IMR-90 (cell line): ENCODE results near the gene ARHGEF16. TPM values are rescaled to one million over a fixed set of nuclear protein-coding genes. Genes with fewer than 3 reads are reported as not detected.

Experiments
- ATAC-seq: fragments of 200-7000 bp; cut with Tn5 transposase; 2 replicates; pipeline ENCODE4 v1.9.1; 2020; ENCODE audit warnings: low read depth, mild to moderate bottlenecking, moderate library complexity
- BruUV-seq: library from RNA; stranded (reverse); fragments of 400-500 nt; replicated peaks from 2 replicates; lab custom pipeline; 2021; lab: Mats Ljungman, UMichigan
- CTCF ChIA-PET: fragments of 300-600 bp; formaldehyde crosslinking; extraction: SDS; loops from one replicate; lab custom pipeline; 2021; ENCODE audit warnings: antibody characterized with exemption; lab: Yijun Ruan, JAX
- POLR2A ChIA-PET: fragments of 300-600 bp; sonication (Branson Sonifier 250); formaldehyde crosslinking; loops from one replicate; lab custom pipeline; 2022; ENCODE audit warnings: antibody characterized with exemption; ENCODE audit not compliant: unreplicated experiment; lab: Charles Lee
- DNase-seq: peaks from one replicate; pipeline ENCODE4 v3.0.0; 2013
- H2AFZ ChIP-seq: replicated peaks from 2 replicates; pipeline ENCODE3; 2013; ENCODE audit warnings: low read length, mild to moderate bottlenecking; ENCODE audit not compliant: poor library complexity
- H2AK5ac ChIP-seq: 2 replicates; pipeline ENCODE4 v1.6.1; 2013; ENCODE audit warnings: low read depth, low read length, inconsistent platforms
- H2AK9ac ChIP-seq: replicated peaks from 2 replicates; pipeline ENCODE3; 2013; ENCODE audit warnings: mild to moderate bottlenecking, low read depth, low read length, moderate library complexity; ENCODE audit not compliant: poor library complexity
- H2BK120ac ChIP-seq: 2 replicates; pipeline ENCODE4 v1.6.1; 2013; ENCODE audit warnings: low read depth, low read length, inconsistent platforms
- H2BK15ac ChIP-seq: 3 replicates; pipeline ENCODE4 v1.6.1; 2013; ENCODE audit warnings: low read depth, low read length, inconsistent platforms
- H2BK20ac ChIP-seq: 2 replicates; pipeline ENCODE4 v1.6.1; 2013; ENCODE audit warnings: low read depth, mild to moderate bottlenecking, inconsistent platforms, low read length, moderate library complexity
- H2BK5ac ChIP-seq: 2 replicates; pipeline ENCODE4 v1.6.1; 2013; ENCODE audit warnings: mild to moderate bottlenecking, low read depth, low read length, inconsistent platforms; ENCODE audit not compliant: poor library complexity, severe bottlenecking
- H3K14ac ChIP-seq: replicated peaks from 2 replicates; pipeline ENCODE4 v1.6.1; 2013; ENCODE audit warnings: low read depth, low read length, inconsistent platforms
- H3K18ac ChIP-seq: 2 replicates; pipeline ENCODE4 v1.6.1; 2013; ENCODE audit warnings: low read depth, low read length, control low read depth
- H3K23ac ChIP-seq: 2 replicates; pipeline ENCODE4 v1.6.1; 2013; ENCODE audit warnings: low read depth, low read length, inconsistent platforms
- H3K27ac ChIP-seq: 2 replicates; pipeline ENCODE4 v1.5.1; 2013; ENCODE audit warnings: mild to moderate bottlenecking, control low read depth, low read length; ENCODE audit not compliant: insufficient read depth
- H3K27me3 ChIP-seq: 2 replicates; pipeline ENCODE4 v1.6.1; 2013; ENCODE audit warnings: low read length; ENCODE audit not compliant: control insufficient read depth, insufficient read depth
- H3K36me3 ChIP-seq: 2 replicates; pipeline ENCODE4 v1.6.1; 2013; ENCODE audit warnings: low read length, mixed read lengths; ENCODE audit not compliant: control insufficient read depth, insufficient read depth
- H3K4ac ChIP-seq: 2 replicates; pipeline ENCODE4 v1.6.1; 2013; ENCODE audit warnings: low read depth, low read length, inconsistent platforms
- H3K4me1 ChIP-seq: 2 replicates; pipeline ENCODE4 v1.6.1; 2013; ENCODE audit warnings: low read length, mixed read lengths; ENCODE audit not compliant: control insufficient read depth, insufficient read depth
- H3K4me2 ChIP-seq: 2 replicates; pipeline ENCODE4 v1.6.1; 2013; ENCODE audit warnings: low read depth, mild to moderate bottlenecking, control low read depth, low read length, moderate library complexity
- H3K4me3 ChIP-seq: 2 replicates; pipeline ENCODE4 v1.5.1; 2013; ENCODE audit warnings: low read depth, mild to moderate bottlenecking, control low read depth, low read length, moderate library complexity; ENCODE audit not compliant: insufficient read depth
- H3K56ac ChIP-seq: 2 replicates; pipeline ENCODE4 v1.6.1; 2013; ENCODE audit warnings: low read length, inconsistent platforms; ENCODE audit not compliant: insufficient read depth; ENCODE audit errors: extremely low read depth
- H3K79me1 ChIP-seq, 2 experiments: 2 replicates each; pipeline ENCODE4 v1.6.1; 2013; ENCODE audit warnings: low read length in 2 of 2, inconsistent platforms in 1 of 2, low read depth in 1 of 2
- H3K9ac ChIP-seq: 2 replicates; pipeline ENCODE4 v1.6.1; 2013; ENCODE audit warnings: low read depth, low read length, control low read depth
- H3K9me1 ChIP-seq: 2 replicates; pipeline ENCODE4 v1.6.1; 2013; ENCODE audit warnings: low read length, inconsistent platforms; ENCODE audit not compliant: insufficient read depth
- H3K9me3 ChIP-seq: 2 replicates; pipeline ENCODE4 v1.6.1; 2013; ENCODE audit warnings: low read length; ENCODE audit not compliant: control insufficient read depth, insufficient read depth
- H4K20me1 ChIP-seq: 2 replicates; pipeline ENCODE4 v1.6.1; 2013; ENCODE audit warnings: low read length, inconsistent platforms; ENCODE audit not compliant: insufficient read depth
- H4K5ac ChIP-seq: 2 replicates; pipeline ENCODE4 v1.6.1; 2013; ENCODE audit warnings: mild to moderate bottlenecking, low read depth, low read length, control low read depth
- H4K8ac ChIP-seq, 2 experiments: 2 replicates each; pipeline ENCODE4 v1.6.1; 2013; ENCODE audit warnings: low read depth in 2 of 2, low read length in 2 of 2, control low read depth in 1 of 2, inconsistent platforms in 1 of 2
- H4K91ac ChIP-seq: 2 replicates; pipeline ENCODE4 v1.6.1; 2013; ENCODE audit warnings: low read depth, low read length, inconsistent platforms; ENCODE audit not compliant: insufficient read depth
- BHLHE40 ChIP-seq: fragments of 150-350 bp; IDR thresholded peaks from 2 replicates; pipeline ENCODE4 v1.6.1; 2016; ENCODE audit warnings: mild to moderate bottlenecking, low read depth, low read length
- CEBPB ChIP-seq: IDR thresholded peaks from 2 replicates; pipeline ENCODE4 v1.6.1; 2012; ENCODE audit warnings: low read depth, low read length, improper control_type of control experiment
- SMC3 ChIP-seq: fragments of 150-350 bp; IDR thresholded peaks from 2 replicates; pipeline ENCODE4 v1.6.1; 2016; ENCODE audit warnings: low read depth, mild to moderate bottlenecking, antibody characterized with exemption, low read length, moderate library complexity
- WGBS, 2 experiments: methylation state at CpG; one replicate each; pipeline versions ENCODE4 v1.1.5 to v1.1.7; 2013; ENCODE audit warnings: missing lambda C conversion rate in 2 of 2; ENCODE audit not compliant: insufficient read length in 1 of 2; ENCODE audit errors: extremely low coverage in 2 of 2; 5-methylcytosine and 5-hydroxymethylcytosine counted together
- dilution Hi-C: fragments of 300-500 bp; cut with HindIII; formaldehyde crosslinking; loops from one replicate; pipeline ENCODE4 v1.14.3; 2018; ENCODE audit warnings: low sequenced_read_pairs; ENCODE audit not compliant: unreplicated experiment
- in situ Hi-C: fragments of 300-500 bp; cut with MboI; formaldehyde crosslinking; loops from 3 replicates; pipeline ENCODE4 v1.14.3; 2019; ENCODE audit warnings: low sequenced_read_pairs, inconsistent platforms, mixed read lengths
- intact Hi-C: fragments of 100-400 bp; cut with micrococcal nuclease; formaldehyde crosslinking; loops from 2 replicates; pipeline ENCODE4 v1.10.0; 2022
- polyA plus RNA-seq, 3 experiments: library from polyadenylated mRNA; depleted of rRNA; stranded (reverse); fragments of >200 nt; gene quantifications; 2 replicates each; pipeline ENCODE4 v1.2.3, GENCODE V29; 2012; ENCODE audit warnings: low replicate concordance in 1 of 3
- total RNA-seq: library from RNA; depleted of rRNA; stranded (reverse); fragments of >200 nt; gene quantifications from 2 replicates; pipeline ENCODE4 v1.2.3, GENCODE V29; 2012

The ARHGEF16 gene
- total and polyA plus RNA-seq, 2 of the 4 experiments (the other 2 are of a cell fraction), result 0.18 to 0.39 TPM

- dilution Hi-C loops (no loop called here), in situ Hi-C loops (no loop called here), intact Hi-C loops (no loop called here)
- Histone ChIP-seq H4K20me1 (no peaks in the 10 kb centered on the region), H3K4me1 (no peaks in the 10 kb centered on the region), H2AK5ac (no peak overlapping the region), H3K27ac (no peak overlapping the region), H3K9me3 (no peaks in the 10 kb centered on the region), H4K91ac (no peak overlapping the region), H3K4ac (no peak overlapping the region), H4K5ac (no peak overlapping the region), H3K9me1 (no peaks in the 10 kb centered on the region), H3K4me3 (no peak overlapping the region), H3K18ac (no peak overlapping the region), H3K79me1 (no peaks in the 10 kb centered on the region), H2BK5ac (no peak overlapping the region), H3K23ac (no peak overlapping the region), H3K9ac (no peak overlapping the region), H2AK9ac (no peak overlapping the region), H3K56ac (no peak overlapping the region), H2BK20ac (no peak overlapping the region), H2BK120ac (no peak overlapping the region), H3K4me2 (no peak overlapping the region), H4K8ac (no peak overlapping the region), H2BK15ac (no peak overlapping the region), H3K36me3 (no peaks in the 10 kb centered on the region), H3K27me3 (peaks cover 2% of the 10 kb centered on the region; the same call in 1 of the 2 replicates), H2AFZ (no peak overlapping the region), H3K14ac (no peak overlapping the region)
- WGBS, 2 experiments, result 78% methylated on average over 10 of the region's 22 CpGs; no CpG with 5 or more reads in 1 of the 2 experiments
- BruUV-seq, result no TSS peak
- no peak for DNase-seq
- no peak for ATAC-seq
- no peak for TF ChIP-seq CEBPB
- no peak for TF ChIP-seq SMC3
- no peak for TF ChIP-seq BHLHE40
- CTCF ChIA-PET, result no interaction called here
- POLR2A ChIA-PET, result no interaction called here
These were observed 23.6 kb upstream of the ARHGEF16 start for GRCh38 chr1:3430820-3431219.
